Right hindlimb (tissue), 1 donor: Measurements from ENCODE around the gene AK1.

ENCODE experiments used
- DNase-seq: peaks from one replicate; pipeline ENCODE4 v3.0.0-alpha.2; 2018

AK1 gene

DNA sequence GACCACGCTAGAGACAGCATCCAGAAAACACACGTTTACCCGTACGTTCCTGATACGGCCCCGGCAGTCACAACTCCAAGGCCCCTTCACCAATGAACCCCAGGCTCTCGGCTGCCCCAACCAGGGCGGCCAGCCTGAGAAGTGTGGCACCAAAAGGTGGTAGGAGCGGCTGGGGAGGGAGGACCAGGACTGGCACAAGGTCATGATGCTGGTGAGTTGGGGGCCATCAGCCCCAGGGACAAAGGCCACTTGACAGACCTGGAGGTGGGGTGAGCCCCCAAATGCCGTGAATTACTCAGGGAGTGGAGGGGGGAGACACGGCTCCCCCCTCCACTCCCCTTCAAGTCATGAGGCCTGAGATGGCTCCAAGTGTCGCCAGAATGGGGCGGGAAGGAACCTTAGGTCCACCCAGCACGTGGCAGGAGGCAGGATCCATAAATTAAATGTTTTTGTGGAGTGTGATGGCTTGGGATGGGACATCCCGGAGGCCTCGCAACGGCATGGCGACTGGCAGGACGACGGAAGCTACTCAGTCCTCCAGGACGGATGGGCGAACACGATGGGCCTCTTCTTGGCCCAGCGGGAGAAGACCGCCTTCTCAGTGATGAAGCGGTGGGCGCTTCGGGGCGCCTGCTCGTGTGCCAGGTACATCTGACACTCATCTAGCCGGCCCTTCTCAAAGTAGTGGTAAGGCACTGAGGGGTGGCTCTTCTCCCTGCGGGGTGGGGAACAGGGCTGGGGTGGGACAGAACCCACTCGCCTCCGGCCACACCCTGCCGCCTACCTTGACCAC, 30.6 kb upstream of the AK1 start:
- no peak for DNase-seq

- DNase-seq, result peak; percentile 18
These were observed 28.3 kb upstream of the AK1 start for GRCh38 chr9:127905788-127906191.

DNA sequence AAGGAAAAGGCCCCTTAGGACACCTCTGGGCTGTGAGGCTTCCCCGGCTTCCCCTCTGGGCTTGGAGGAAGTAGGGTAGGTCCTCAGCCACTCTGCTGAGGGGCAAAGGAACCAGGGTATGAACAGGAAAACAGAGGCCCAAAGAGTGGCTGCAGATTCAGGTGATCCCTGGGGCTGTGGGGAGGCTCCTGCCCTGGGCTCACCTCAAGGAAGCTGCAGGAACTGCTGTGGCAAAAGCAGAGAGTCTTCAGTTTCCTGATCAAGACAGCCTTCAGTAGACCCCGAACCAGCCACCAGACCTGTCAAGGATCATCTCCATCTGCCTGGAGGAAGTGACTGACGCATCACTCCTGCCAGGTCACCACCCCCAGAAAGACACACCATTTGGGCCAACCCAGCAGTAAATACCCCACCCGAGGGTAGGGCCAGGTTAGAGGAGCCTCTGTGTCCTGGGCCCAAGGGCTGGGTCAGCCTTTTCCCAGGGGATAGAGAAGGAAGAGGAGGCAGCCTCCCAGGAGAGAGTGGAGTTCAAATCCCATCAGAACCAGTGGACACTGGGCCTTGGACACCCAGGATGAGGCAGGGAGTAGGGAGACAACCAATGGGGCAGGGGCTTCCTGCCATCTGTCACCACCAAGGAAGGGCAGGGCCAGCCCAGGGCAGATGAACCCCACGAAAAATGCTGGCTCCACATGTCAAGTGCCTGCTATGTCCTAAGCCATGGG, 27.7 kb upstream of the AK1 start:
- peak; percentile 28 for DNase-seq

GRCh38 chr9:127904561-127905003, 27.1 kb upstream of the AK1 start:
- DNase-seq, result peak; percentile 74

GRCh38 chr9:127903557-127904475, 26.3 kb upstream of the AK1 start:
- peak; percentile 81 for DNase-seq

GRCh38 chr9:127899128-127899943, 21.9 kb upstream of the AK1 start, which contains the start of gene ST6GALNAC6:
Gene ST6GALNAC6 (minus strand): TSS chr9:127899603. CDS start chr9:127897981, 1,622 bp downstream.
- peak; percentile 85 for DNase-seq

DNA sequence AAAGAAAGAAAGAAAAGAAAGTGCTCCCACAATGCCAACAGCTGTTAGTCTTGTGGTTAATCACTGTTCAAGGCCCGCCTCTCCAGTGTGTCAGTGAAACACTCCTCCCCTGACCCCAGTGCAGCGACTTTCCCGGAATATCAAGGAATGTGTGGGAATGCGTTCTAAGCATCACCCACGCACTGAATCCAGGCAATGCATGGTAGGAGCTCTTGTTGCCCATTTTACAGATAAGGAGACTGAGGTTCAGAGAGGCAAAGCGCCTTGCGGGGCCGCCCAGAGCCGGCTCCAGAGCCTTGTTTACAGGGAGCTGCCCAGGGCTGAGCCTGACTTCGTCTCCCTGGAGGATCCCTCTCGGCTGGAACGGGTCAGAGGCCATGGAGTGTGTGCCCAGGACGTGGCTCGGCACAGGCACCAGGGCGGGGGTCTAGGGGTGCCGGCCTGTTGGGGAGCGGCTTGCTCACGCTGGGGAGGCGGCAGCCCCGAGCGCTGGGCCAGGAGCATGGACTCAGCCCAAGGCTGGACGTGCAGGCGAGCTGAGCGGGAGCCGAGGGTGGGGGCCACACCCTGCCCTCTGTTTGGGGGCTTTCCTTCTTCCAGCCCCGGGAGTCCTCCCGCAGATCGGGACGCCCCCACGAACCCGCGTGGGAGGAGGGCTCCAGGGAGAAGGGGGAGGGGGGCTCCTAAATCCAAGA, 21.1 kb upstream of the AK1 start:
- peak; percentile 72 for DNase-seq

GRCh38 chr9:127897193-127897692, 19.8 kb upstream of the AK1 start:
- DNase-seq, result peak; percentile 92

DNA sequence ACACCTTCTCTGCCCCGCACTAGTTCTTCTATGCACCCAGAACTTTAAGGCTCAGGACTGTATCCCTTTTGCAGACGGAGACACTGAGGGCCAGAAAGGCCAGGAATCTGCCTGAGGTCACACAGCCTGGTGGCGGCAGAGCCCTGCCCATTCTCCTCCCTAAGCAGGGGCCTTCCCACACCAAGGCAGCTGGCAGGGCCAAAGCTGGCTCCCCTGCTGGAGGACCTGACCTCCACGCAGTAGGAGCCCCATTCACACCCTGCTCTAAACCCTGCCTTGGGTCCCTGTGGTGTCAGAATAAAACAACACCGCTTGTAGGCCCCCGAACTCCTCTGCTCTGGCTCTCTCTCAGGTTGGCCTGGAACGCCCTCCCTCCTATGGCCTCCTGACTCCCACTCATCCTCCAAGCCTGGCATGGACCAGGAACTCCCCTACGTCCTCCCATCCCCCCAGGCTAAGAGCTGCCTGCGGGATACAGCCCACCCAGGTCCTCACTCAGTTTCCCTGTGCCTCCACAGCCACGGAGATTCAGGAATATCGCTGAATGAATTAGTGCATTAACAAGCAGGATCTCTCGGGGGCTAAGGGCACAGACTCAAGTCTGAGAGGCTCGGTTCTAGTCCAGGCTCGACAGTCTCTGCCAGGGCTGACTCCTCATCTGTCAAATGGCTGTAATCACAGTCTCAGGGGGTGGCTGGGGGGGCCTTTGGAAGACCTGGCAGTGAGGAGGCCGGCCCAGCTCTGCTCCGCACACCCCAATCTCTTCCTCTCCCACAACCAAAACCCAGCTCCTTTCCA, 19.1 kb upstream of the AK1 start:
- DNase-seq, result no peak

GRCh38 chr9:127895811-127896210, 18.3 kb upstream of the AK1 start:
- no peak for DNase-seq

GRCh38 chr9:127893392-127893791, 15.9 kb upstream of the AK1 start:
- DNase-seq, result no peak

DNA sequence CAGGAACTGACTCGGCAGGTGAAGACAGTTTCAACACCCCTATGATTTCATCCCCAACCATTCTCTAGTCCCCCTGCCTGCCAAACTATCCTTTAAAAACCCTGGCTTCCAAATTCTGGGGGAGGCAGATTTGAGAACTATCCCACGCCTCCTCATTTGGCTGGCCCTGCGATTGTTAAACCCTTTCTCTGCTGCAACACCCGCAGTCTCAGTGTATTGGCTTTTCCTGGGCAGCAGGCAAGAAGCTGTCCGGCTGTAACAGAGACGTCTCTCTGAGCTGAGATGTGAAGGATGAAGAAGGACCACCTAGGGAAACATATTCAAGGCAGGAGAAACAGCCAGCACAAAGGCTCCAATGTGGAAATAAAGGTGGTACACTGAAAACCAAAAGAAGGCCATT, 15.4 kb upstream of the AK1 start:
- DNase-seq, result no peak

DNA sequence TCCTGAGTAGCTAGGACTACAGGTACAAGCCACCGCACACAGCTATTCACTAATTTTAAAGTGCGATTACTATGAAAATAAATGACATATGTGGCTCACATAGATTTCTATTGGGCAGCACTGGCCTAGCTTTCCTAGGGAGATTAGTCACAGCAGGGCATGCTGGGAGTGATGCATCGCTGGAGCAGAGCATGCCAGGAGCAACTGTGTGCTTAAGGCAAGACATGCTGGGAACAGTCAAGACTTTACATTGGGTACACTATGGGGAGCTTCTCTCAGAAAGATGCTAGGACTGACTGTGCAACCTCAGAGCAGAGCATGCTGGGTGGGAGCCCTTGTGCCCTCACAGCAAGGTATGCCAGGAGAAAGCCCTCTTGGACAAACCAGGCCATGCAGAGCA, 12.6 kb upstream of the AK1 start:
- DNase-seq, result no peak

DNA sequence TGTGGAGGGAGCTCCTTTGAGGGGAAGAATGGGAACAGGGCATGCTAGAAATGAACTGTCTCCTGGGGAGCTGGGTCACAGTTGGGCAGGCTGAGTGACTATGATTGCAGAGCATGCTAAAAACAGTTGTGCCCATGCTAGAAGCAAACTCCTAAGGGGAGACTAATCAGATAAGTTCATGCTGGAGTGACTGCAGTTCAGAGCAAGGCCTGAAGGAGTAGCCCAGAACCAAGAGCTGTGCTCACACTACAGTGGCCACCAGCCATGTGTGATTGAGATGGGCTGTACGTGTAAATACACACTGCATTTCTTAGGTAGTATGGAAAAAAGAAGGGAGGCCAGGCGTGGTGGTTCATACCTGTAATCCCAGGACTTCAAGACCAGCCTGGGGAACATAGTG, 10.3 kb upstream of the AK1 start:
- no peak for DNase-seq

DNA sequence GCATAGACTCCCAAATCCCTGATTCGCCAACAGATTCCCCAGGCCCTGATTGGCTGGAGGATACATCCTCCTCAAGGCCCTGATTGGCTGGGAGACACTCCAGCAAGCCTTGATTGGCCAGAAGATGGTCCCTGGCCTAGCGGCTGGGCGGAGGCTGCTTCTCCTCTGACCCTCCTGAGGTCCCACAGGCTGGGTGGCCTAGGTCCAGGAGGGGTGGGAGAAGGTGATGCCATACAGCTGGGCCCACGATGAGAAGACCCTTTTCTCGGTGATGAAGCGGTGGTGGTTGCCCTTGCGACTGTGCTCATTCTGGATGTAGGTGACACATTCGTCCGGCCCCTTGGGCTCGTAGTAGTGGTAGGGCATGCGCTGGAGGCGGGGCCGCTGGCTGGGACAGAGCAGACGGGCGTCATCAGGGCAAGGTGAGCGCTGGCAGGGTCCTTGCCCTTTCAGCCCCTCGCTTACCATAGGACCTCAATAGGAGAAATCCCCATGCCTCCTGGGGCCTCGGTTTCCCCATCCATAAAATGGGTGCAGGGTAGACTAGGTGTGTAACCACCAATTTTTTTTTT, 9.0 kb upstream of the AK1 start:
- DNase-seq, result no peak

DNA sequence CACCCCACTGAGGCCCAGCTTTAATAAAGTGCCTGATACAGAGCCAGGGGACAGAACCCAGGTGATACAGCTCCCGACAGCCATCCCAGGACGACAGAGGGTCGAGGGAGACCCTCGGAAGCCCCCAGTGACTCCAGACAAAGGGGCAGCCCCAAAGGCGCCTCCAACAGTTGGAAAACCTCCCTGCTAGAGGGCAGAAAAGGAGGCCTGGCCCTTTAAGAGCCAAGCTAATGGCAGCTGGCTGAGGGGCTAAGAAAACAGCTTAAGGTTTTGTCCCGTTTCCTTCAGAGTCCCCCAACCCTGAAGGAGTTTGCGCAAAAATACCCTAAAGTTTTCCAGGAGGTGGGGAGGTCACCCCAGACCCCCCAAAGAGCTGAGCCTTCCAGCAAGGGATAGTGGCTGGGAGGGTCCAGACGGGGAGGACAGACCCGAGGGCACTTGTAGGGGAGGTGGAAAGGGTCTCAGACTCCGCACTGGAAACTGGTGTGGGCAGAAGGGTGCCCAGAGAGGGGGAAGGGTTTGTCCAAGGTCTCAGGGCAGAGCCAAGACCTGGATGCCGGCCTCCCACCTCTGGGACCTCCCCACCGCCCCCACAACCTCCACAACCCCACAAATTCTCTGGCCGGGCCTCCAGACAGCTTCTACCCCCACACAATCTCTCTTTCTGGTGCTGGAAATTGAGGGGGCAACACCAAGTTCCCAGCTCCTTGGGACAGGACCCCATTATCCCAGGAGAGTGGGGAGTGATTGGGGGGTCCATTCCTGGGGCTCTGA, 8.2 kb upstream of the AK1 start:
- no peak for DNase-seq

DNA sequence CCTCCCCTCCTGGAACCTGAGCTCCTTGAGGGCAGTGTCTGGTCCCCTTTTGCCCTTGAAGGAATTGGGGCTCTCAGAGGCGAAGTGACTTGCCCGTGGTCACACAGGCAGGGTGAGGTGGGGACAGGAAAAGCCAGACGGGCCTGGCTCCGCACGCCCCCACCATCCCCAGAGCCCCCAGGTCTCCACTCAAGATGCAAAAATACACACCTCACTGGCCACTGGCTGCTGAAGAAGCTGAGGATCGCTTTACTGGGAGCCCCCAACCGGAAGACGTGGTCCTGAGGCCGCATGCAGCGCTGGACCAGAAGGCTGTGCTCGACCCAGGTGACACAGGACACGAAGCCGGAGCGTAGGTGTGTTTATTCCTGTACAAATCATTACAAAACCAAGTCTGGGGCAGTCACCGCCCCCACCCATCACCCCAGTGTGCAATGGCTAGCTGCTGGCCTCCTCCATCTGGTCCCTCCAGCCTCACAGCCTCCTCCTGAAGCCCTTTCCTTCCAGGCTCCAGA, 7.6 kb upstream of the AK1 start:
- no peak for DNase-seq

DNA sequence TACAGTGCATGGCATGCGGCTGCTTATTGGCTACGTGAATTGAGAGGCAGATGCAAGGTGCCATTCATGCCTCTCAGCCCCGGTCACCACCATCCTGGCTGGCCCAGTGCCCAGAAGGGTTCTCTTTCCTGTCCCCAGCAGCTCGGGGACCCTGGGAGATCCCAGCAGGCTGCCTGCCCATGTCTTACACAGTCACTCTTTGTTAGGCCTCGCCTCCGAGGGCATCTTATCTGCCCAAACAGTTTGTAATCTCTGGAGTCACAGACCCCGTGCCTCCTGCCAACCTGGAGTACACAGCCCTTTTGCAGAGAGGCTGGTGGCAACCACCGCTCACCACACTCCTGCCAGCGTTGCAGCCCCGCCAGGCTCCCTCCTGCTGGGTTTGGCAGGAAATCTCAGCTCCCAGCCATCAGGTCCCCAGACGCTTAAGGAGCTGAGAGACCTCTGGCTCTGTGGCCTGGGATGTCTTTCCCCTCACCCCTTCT, 7.0 kb upstream of the AK1 start:
- no peak for DNase-seq

DNA sequence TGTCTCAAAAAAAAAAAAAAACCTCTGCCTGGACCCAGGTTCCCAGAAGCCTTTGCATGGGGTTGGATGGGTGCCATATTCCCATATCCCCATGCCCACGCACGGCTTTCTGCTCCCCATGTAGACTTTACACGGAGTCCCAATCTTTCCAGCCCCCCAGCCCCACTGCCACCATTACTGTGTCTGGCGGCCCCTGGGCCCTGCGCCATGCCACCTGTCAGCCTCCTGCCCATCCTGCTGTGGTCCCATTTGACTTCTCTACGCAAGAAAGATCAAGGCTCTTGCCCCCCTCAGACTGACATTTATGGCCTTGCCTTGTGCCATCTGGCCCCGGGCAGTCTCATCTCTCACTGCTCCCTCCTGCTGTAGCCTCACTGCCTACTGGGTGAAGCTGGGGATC, 6.5 kb upstream of the AK1 start:
- no peak for DNase-seq
